Peyer's patch (tissue), 4 donors: ENCODE measurements around the gene CYP3A7. TPM values are rescaled to one million over a fixed set of nuclear protein-coding genes. Genes with fewer than 3 reads are reported as not detected.

Experiments
- DNase-seq, 3 donors: peaks; one replicate each; pipeline ENCODE4 v3.0.0-alpha.2; 2017 to 2019
- H3K27ac ChIP-seq, 4 donors: fragments of 200-600 bp; sonication (generic); one replicate each; pipeline ENCODE4 v1.5.1; 2016 to 2019
- H3K27me3 ChIP-seq, 2 donors: fragments of 200-600 bp; sonication (generic); one replicate each; pipeline ENCODE4 v1.5.1; 2019
- H3K36me3 ChIP-seq, 3 donors: fragments of 200-600 bp; sonication (generic); one replicate each; pipeline ENCODE4 v1.5.1; 2016 to 2019
- H3K4me1 ChIP-seq, 4 donors: fragments of 200-600 bp; sonication (generic); one replicate each; pipeline ENCODE4 v1.5.1; 2016 to 2019
- H3K4me3 ChIP-seq, 4 donors: fragments of 200-600 bp; sonication (generic); 1 replicate in 3 of 4; 2 replicates in 1 of 4; pipeline ENCODE4 v1.5.1; 2016 to 2019; ENCODE audit warnings: mild to moderate bottlenecking in 1 of 4
- H3K9me3 ChIP-seq, 4 donors: fragments of 200-600 bp; sonication (generic); one replicate each; pipeline ENCODE4 v1.5.1; 2016 to 2019; ENCODE audit warnings: mild to moderate bottlenecking in 1 of 4
- POLR2A ChIP-seq, 2 donors: fragments of 450-650 bp; IDR thresholded peaks; one replicate each; pipeline ENCODE4 v1.5.1; 2017; ENCODE audit warnings: antibody characterized with exemption in 2 of 2, mild to moderate bottlenecking in 2 of 2, moderate library complexity in 2 of 2
- total RNA-seq, 4 donors: library from RNA; depleted of rRNA; stranded (reverse); fragments of >200 nt; gene quantifications; one replicate each; pipeline ENCODE4 v1.1.0, GENCODE V29; 2016
- TF ChIP-seq, protein P1 (sequence below), 6 experiments: fragments of 450-650 bp in 4 of 6; fragments of 200-600 bp in 2 of 6; sonication (generic) in 1 of 6; IDR thresholded peaks; one replicate each; pipeline ENCODE4 v1.5.1; 2017 to 2019; ENCODE audit warnings: antibody characterized with exemption in 6 of 6, mild to moderate bottlenecking in 3 of 6, moderate library complexity in 1 of 6

The CYP3A7 gene
- total RNA-seq, 4 donors from 2014 or later, result 0.76 to 5.3 TPM; not detected in 2

DNA sequence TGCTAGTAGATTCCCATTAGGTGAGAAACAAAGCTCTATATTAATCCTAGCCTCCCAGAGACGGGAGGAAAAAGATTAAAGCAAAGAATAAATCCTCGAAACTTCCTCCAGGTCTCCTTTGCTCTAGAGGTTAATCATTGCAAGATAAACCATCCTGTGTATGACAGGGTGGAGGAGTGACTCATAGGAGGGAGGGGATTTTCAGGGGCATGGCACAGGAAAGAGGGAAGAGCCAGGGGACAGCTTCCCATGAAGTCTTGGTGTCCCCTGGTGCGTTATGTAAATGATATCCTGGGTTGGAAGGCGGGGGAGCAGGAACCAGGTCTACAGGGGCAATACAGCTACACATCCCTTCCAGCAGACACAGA is 56.0 kb downstream of the CYP3A7 start:
- peak in 2 of 3 donors; percentile 67 to 75 for DNase-seq
- H3K27ac ChIP-seq, result peak overlapping the region in 3 of 4 donors; percentile 80 to 92 (median 83)
- no peaks in the 10 kb centered on the region for H3K4me1 ChIP-seq
- peak overlapping the region in 3 of 4 donors; percentile 30 to 60 (median 56) for H3K4me3 ChIP-seq
- peaks cover 0 to 30% (median 0%) of the 10 kb centered on the region in 3 donors for H3K36me3 ChIP-seq
- TF ChIP-seq, protein P1, sequence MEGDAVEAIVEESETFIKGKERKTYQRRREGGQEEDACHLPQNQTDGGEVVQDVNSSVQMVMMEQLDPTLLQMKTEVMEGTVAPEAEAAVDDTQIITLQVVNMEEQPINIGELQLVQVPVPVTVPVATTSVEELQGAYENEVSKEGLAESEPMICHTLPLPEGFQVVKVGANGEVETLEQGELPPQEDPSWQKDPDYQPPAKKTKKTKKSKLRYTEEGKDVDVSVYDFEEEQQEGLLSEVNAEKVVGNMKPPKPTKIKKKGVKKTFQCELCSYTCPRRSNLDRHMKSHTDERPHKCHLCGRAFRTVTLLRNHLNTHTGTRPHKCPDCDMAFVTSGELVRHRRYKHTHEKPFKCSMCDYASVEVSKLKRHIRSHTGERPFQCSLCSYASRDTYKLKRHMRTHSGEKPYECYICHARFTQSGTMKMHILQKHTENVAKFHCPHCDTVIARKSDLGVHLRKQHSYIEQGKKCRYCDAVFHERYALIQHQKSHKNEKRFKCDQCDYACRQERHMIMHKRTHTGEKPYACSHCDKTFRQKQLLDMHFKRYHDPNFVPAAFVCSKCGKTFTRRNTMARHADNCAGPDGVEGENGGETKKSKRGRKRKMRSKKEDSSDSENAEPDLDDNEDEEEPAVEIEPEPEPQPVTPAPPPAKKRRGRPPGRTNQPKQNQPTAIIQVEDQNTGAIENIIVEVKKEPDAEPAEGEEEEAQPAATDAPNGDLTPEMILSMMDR (IDR thresholded peaks at IDR 0.05), result peak in 1 of 6 experiments; percentile 27
- peak; percentile 38 to 76 for TF ChIP-seq POLR2A (IDR thresholded peaks at IDR 0.05)
- H3K9me3 ChIP-seq, result no peaks in the 10 kb centered on the region
- H3K27me3 ChIP-seq, result no peaks in the 10 kb centered on the region

DNA sequence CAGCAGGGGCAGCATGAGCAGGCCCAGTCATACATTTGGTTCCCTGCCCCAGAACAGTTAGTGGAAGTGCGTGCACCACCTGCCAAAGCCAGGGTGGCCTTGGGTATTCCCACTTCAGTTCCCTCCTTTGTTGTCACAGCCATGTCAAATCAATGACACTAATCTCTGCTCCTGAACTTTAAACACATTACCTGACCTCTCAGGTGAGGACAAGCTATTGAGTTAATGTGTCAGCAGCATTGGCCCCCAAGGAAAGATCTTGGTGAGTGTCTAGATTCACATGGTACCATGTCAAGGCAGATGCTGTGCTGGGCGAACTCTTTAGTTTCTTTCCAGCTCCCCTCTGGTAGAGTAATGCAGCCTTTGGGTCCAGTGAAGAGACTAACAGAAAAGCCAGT is 57.3 kb downstream of the CYP3A7 start:
- Histone ChIP-seq H3K4me3 (peak overlapping the region in 3 of 4 donors; percentile 30 to 60 (median 56)), H3K27me3 (no peaks in the 10 kb centered on the region), H3K36me3 (peaks cover 0 to 36% (median 0%) of the 10 kb centered on the region in 3 donors), H3K4me1 (peaks cover 0 to 6% (median 0%) of the 10 kb centered on the region in 4 donors), H3K9me3 (no peaks in the 10 kb centered on the region), H3K27ac (peak overlapping the region in 3 of 4 donors; percentile 80 to 92 (median 83))
- TF ChIP-seq, protein P1 (IDR thresholded peaks at IDR 0.05), result no peak
- peak in 1 of 2 donors; percentile 10 for TF ChIP-seq POLR2A (IDR thresholded peaks at IDR 0.05)
- DNase-seq, result no peak

DNA sequence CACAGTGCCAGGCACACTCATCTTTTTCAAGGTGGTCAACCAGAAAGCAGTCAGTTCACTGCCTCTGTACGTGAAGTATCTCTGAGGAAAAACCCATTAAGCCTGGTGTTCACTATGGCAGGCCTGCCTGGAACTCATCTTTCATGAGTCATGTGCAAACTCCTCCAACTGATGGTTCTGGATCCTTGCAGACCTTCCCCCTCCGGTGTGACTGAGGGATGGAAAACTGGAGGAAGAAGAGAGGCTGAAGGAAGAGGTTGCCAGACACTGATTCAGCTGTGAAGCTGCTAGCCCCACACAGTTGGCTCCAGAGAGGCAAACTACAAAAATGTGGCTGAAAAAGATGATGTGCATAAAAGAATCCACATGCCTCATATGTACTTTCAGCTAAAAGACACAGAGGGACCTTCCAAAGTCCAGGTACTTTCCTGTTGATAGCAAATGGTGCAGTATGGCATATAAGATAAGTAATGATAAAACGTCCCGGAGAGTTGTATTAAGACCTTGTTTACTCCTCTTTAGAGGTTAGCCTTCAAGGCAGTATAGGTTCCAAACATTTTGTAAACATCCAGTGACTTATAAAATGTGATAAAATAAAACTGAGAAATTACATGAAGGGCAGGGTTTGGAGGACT is 57.9 kb downstream of the CYP3A7 start:
- TF ChIP-seq, protein P1 (IDR thresholded peaks at IDR 0.05), result no peak
- TF ChIP-seq POLR2A (IDR thresholded peaks at IDR 0.05), result no peak
- peak overlapping the region in 2 of 4 donors; percentile 56 to 60 for H3K4me3 ChIP-seq
- peak overlapping the region in 3 of 4 donors; percentile 80 to 92 (median 83) for H3K27ac ChIP-seq
- H3K36me3 ChIP-seq, result peaks cover 0 to 36% (median 0%) of the 10 kb centered on the region in 3 donors
- H3K9me3 ChIP-seq, result no peaks in the 10 kb centered on the region
- DNase-seq, result no peak
- peaks cover 0 to 6% (median 0%) of the 10 kb centered on the region in 4 donors for H3K4me1 ChIP-seq
- H3K27me3 ChIP-seq, result no peaks in the 10 kb centered on the region

GRCh38 chr7:99674995-99675742 is 59.8 kb downstream of the CYP3A7 start:
- peaks cover 0 to 6% (median 0%) of the 10 kb centered on the region in 4 donors for H3K4me1 ChIP-seq
- H3K36me3 ChIP-seq, result peaks cover 0 to 43% (median 0%) of the 10 kb centered on the region in 3 donors
- no peaks in the 10 kb centered on the region for H3K27me3 ChIP-seq
- no peak overlapping the region for H3K4me3 ChIP-seq
- TF ChIP-seq, protein P1 (IDR thresholded peaks at IDR 0.05), result no peak
- TF ChIP-seq POLR2A (IDR thresholded peaks at IDR 0.05), result no peak
- H3K27ac ChIP-seq, result no peak overlapping the region
- no peak for DNase-seq
- no peaks in the 10 kb centered on the region for H3K9me3 ChIP-seq

DNA sequence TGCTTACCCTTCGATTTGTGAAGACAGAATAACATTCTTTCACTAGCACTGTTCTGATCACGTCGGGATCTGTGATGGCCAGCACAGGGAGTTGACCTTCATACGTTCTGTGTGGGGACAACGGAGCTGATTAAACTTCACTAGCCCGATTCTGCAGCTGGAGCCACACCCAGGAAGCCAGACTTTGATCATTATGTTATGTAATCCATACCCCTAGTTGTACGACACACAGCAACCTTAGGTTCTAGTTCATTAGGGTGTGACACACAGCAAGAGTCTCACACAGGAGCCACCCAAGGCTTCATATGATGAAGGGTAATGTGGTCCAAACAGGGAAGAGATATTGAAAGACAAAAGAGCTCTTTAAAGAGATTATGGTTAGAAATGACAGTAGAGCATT is 62.4 kb downstream of the CYP3A7 start:
- peak in 1 of 3 donors; percentile 61 for DNase-seq
- H3K4me3 ChIP-seq, result no peak overlapping the region
- TF ChIP-seq, protein P1 (IDR thresholded peaks at IDR 0.05), result no peak
- peak in 1 of 2 donors; percentile 42 for TF ChIP-seq POLR2A (IDR thresholded peaks at IDR 0.05)
- peaks cover 0 to 6% (median 0%) of the 10 kb centered on the region in 4 donors for H3K4me1 ChIP-seq
- H3K27ac ChIP-seq, result peak overlapping the region in 1 of 4 donors; percentile 61
- no peaks in the 10 kb centered on the region for H3K27me3 ChIP-seq
- no peaks in the 10 kb centered on the region for H3K9me3 ChIP-seq
- peaks cover 0 to 69% (median 0%) of the 10 kb centered on the region in 3 donors for H3K36me3 ChIP-seq
